NCI-H2107 treated with DMSO at 0.1 percent for 48 hours (cell line): ENCODE measurements around the gene DDX31.
A peak's percentile ranks its signal among the peaks of the same experiment; 100 is the strongest.

Experiments used
- DNase-seq: peaks from one replicate; lab custom pipeline; 2025; ENCODE audit not compliant: unreplicated experiment; lab: John Stamatoyannopoulos, UW

DDX31 gene

GRCh38 chr9:132638240-132638639, 31.5 kb downstream of the DDX31 start:
- no peak for DNase-seq

- no peak for DNase-seq
Observed at GRCh38 chr9:132637801-132638200, 32.0 kb downstream of the DDX31 start.

- peak; percentile 14 for DNase-seq
Observed at GRCh38 chr9:132637351-132637750, 32.4 kb downstream of the DDX31 start.

GRCh38 chr9:132634327-132634726, 35.5 kb downstream of the DDX31 start:
- no peak for DNase-seq

GRCh38 chr9:132632413-132633129, 37.2 kb downstream of the DDX31 start:
- DNase-seq = no peak

GRCh38 chr9:132631685-132632084, 38.1 kb downstream of the DDX31 start:
- DNase-seq = no peak

GRCh38 chr9:132631280-132631679, 38.5 kb downstream of the DDX31 start:
- no peak for DNase-seq

- no peak for DNase-seq
Observed at GRCh38 chr9:132630811-132631210, 39.0 kb downstream of the DDX31 start.

- DNase-seq = no peak
Observed at GRCh38 chr9:132630116-132630515, 39.7 kb downstream of the DDX31 start.

GRCh38 chr9:132628746-132629145, 41.0 kb downstream of the DDX31 start:
- DNase-seq = no peak

- DNase-seq = no peak
Observed at GRCh38 chr9:132627594-132627993, 42.2 kb downstream of the DDX31 start.

GRCh38 chr9:132627106-132627505, 42.7 kb downstream of the DDX31 start:
- DNase-seq = no peak

- DNase-seq = no peak
Observed at GRCh38 chr9:132626285-132626684, 43.5 kb downstream of the DDX31 start.

GRCh38 chr9:132622159-132622558, 47.6 kb downstream of the DDX31 start:
- no peak for DNase-seq

- no peak for DNase-seq
Observed at GRCh38 chr9:132616725-132617124, 53.1 kb downstream of the DDX31 start.

GRCh38 chr9:132615774-132616173, 54.0 kb downstream of the DDX31 start:
- no peak for DNase-seq

- no peak for DNase-seq
Observed at GRCh38 chr9:132614324-132614723, 55.5 kb downstream of the DDX31 start.

GRCh38 chr9:132610661-132611060, 59.1 kb downstream of the DDX31 start:
- no peak for DNase-seq

- no peak for DNase-seq
Observed at GRCh38 chr9:132609829-132610228, 60.0 kb downstream of the DDX31 start.

- DNase-seq = no peak
Observed at GRCh38 chr9:132609184-132609583, 60.6 kb downstream of the DDX31 start.

- no peak for DNase-seq
Observed at GRCh38 chr9:132606066-132606465, 63.7 kb downstream of the DDX31 start.

- DNase-seq = peak; percentile 39
Observed at GRCh38 chr9:132605387-132605786, 64.4 kb downstream of the DDX31 start.

GRCh38 chr9:132602207-132602606, 67.6 kb downstream of the DDX31 start:
- DNase-seq = no peak
